ENCODE measurements around the gene CENPV.

DNA sequence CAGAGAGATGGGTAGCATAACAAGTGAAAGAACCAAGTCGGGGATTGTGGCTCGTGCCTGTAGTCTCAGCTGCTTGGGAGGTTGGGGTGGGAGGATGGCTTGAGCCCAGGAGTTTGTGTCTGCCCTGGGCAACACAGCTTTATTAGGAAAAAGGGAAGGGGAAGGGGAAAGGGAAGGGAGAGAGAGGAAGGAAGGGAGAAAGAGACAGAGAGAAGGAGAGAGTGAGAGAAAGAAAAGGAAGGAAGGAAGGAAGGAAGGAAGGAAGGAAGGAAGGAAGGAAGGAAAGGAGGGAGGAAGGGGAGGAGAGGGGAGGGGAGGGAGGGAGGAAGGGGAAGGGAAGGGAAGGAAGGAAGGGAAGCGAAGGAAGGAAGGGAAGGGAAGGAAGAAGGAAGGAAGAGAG, 33.3 kb downstream of the CENPV start:
- TF ChIP-seq EP300 (IDR thresholded peaks at IDR 0.05; ENCODE audit: low read depth): no peak
- TF ChIP-seq, protein P1, sequence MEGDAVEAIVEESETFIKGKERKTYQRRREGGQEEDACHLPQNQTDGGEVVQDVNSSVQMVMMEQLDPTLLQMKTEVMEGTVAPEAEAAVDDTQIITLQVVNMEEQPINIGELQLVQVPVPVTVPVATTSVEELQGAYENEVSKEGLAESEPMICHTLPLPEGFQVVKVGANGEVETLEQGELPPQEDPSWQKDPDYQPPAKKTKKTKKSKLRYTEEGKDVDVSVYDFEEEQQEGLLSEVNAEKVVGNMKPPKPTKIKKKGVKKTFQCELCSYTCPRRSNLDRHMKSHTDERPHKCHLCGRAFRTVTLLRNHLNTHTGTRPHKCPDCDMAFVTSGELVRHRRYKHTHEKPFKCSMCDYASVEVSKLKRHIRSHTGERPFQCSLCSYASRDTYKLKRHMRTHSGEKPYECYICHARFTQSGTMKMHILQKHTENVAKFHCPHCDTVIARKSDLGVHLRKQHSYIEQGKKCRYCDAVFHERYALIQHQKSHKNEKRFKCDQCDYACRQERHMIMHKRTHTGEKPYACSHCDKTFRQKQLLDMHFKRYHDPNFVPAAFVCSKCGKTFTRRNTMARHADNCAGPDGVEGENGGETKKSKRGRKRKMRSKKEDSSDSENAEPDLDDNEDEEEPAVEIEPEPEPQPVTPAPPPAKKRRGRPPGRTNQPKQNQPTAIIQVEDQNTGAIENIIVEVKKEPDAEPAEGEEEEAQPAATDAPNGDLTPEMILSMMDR (IDR thresholded peaks at IDR 0.05): no peak

Data from transverse colon (tissue), 3 donors.